Measurements from ENCODE around the gene CNIH1.

- TF ChIP-seq POLR2AphosphoS5 (IDR thresholded peaks at IDR 0.05; ENCODE audit: borderline replicate concordance, low read depth, low read length), result no peak
- no peak for TF ChIP-seq EZH2 (IDR thresholded peaks at IDR 0.05)
- no peak for TF ChIP-seq FOXP2 (optimal IDR thresholded peaks at IDR 0.05; ENCODE audit: control extremely low read depth, extremely low read length, insufficient read depth)
Measured at GRCh38 chr14:54474232-54474793, 33.1 kb upstream of the CNIH1 start.
